Measurements from ENCODE around the gene JUN.

GRCh38 chr1:58809325-58810010 is 25.6 kb upstream of the JUN start:
- no peak for TF ChIP-seq CTCF (conservative IDR thresholded peaks at IDR 0.05; ENCODE audit: low read length)
- TF ChIP-seq EZH2phosphoT487 (IDR thresholded peaks at IDR 0.05; ENCODE audit: borderline replicate concordance) = no peak

Measured in Loucy (cell line).